ENCODE data around the gene MYO5B.

MYO5B gene

GRCh38 chr18:50022985-50023384 is 172.0 kb downstream of the MYO5B start:
- H3K4me3 ChIP-seq (ENCODE audit: low read depth in 1 of 2, low read length in 2 of 2) = no peak overlapping the region
- TF ChIP-seq EZH2 (IDR thresholded peaks at IDR 0.05; ENCODE audit: borderline replicate concordance, low read depth, low read length, severe bottlenecking) (no peak), CTCF (IDR thresholded peaks at IDR 0.05; ENCODE audit: borderline replicate concordance, extremely low read depth, low read length, poor library complexity, severe bottlenecking) (no peak)
- H3K4me2 ChIP-seq (ENCODE audit: insufficient read depth, low read length) = no peak overlapping the region
- DNase-seq (no peak), ATAC-seq (ENCODE audit: insufficient read depth, low read depth) (no peak)
- H3K9me3 ChIP-seq (ENCODE audit: insufficient read depth, low read length, severe bottlenecking) = no peaks in the 10 kb centered on the region
- no peak overlapping the region for H2AFZ ChIP-seq (ENCODE audit: low read depth, low read length)
- H3K36me3 ChIP-seq (ENCODE audit: insufficient read depth, low read length) = no peaks in the 10 kb centered on the region
- no peak overlapping the region for H3K9ac ChIP-seq (ENCODE audit: low read depth, low read length)
- no peaks in the 10 kb centered on the region for H4K20me1 ChIP-seq (ENCODE audit: insufficient read depth, low read length)
- no peak overlapping the region for H3K27ac ChIP-seq (ENCODE audit: low read length)
- H3K4me1 ChIP-seq (ENCODE audit: insufficient read depth, low read length) = no peaks in the 10 kb centered on the region
- peaks cover 18% of the 10 kb centered on the region for H3K27me3 ChIP-seq (ENCODE audit: insufficient read depth, low read length, poor library complexity)
- no peaks in the 10 kb centered on the region for H3K79me2 ChIP-seq (ENCODE audit: insufficient read depth, low read length)

- no peaks in the 10 kb centered on the region for H3K4me1 ChIP-seq (ENCODE audit: insufficient read depth, low read length)
- H3K9ac ChIP-seq (ENCODE audit: low read depth, low read length) = no peak overlapping the region
- H3K9me3 ChIP-seq (ENCODE audit: insufficient read depth, low read length, severe bottlenecking) = no peaks in the 10 kb centered on the region
- no peaks in the 10 kb centered on the region for H3K79me2 ChIP-seq (ENCODE audit: insufficient read depth, low read length)
- no peak overlapping the region for H3K4me2 ChIP-seq (ENCODE audit: insufficient read depth, low read length)
- peaks cover 24% of the 10 kb centered on the region for H3K27me3 ChIP-seq (ENCODE audit: insufficient read depth, low read length, poor library complexity)
- H3K4me3 ChIP-seq (ENCODE audit: low read depth in 1 of 2, low read length in 2 of 2) = no peak overlapping the region
- TF ChIP-seq EZH2 (IDR thresholded peaks at IDR 0.05; ENCODE audit: borderline replicate concordance, low read depth, low read length, severe bottlenecking) = no peak
- TF ChIP-seq CTCF (IDR thresholded peaks at IDR 0.05; ENCODE audit: borderline replicate concordance, extremely low read depth, low read length, poor library complexity, severe bottlenecking) = no peak
- ATAC-seq (ENCODE audit: insufficient read depth, low read depth) = no peak
- DNase-seq = no peak
- H4K20me1 ChIP-seq (ENCODE audit: insufficient read depth, low read length) = no peaks in the 10 kb centered on the region; the same call in 1 of the 2 replicates
- H3K27ac ChIP-seq (ENCODE audit: low read length) = no peak overlapping the region
- H3K36me3 ChIP-seq (ENCODE audit: insufficient read depth, low read length) = no peaks in the 10 kb centered on the region
- no peak overlapping the region for H2AFZ ChIP-seq (ENCODE audit: low read depth, low read length)
Observed at GRCh38 chr18:50014606-50015005, 180.3 kb downstream of the MYO5B start.

DNA sequence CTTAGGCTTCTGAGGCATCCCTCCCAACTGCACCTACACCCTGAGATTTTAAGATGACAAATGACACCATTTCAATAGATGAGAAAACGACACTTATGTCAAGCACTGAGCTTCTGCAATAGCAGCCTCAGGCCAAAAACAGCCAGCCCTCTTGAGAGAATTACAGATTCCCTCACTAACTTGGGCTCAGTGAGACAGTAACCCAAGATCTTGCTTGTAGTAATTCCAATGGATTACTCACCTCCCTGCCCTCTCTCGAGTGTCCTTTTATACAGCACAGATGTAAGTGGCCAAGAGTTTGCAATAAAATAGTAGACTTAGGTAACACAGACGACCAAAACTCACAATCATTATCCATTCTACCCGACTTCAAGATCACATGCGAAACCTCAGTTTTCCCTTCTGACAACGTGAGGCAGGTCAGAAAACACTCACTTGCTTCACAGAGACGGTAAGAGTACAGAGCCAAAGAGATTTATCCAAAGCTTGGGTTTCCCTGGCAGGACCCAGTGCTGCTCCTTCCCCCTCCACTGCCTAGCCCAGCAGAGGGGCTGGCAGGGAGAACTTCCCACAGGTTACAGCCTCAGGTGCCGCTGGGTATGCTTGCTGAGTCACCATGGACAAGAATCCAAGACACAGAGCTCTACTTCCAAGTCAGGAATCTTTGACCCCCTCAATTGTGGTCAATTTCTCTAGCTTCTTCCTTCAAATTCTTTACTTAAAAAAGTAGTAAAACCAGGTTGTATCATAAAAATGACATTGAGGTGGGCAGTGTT is 181.4 kb downstream of the MYO5B start:
- no peak overlapping the region for H3K27ac ChIP-seq (ENCODE audit: low read length)
- H3K4me1 ChIP-seq (ENCODE audit: insufficient read depth, low read length) = no peaks in the 10 kb centered on the region
- TF ChIP-seq CTCF (IDR thresholded peaks at IDR 0.05; ENCODE audit: borderline replicate concordance, extremely low read depth, low read length, poor library complexity, severe bottlenecking) = no peak
- DNase-seq (no peak), ATAC-seq (ENCODE audit: insufficient read depth, low read depth) (no peak)
- no peaks in the 10 kb centered on the region for H3K36me3 ChIP-seq (ENCODE audit: insufficient read depth, low read length)
- H3K79me2 ChIP-seq (ENCODE audit: insufficient read depth, low read length) = no peaks in the 10 kb centered on the region
- no peak overlapping the region for H3K4me3 ChIP-seq (ENCODE audit: low read depth in 1 of 2, low read length in 2 of 2)
- H3K9me3 ChIP-seq (ENCODE audit: insufficient read depth, low read length, severe bottlenecking) = no peaks in the 10 kb centered on the region
- H3K9ac ChIP-seq (ENCODE audit: low read depth, low read length) = no peak overlapping the region
- H3K27me3 ChIP-seq (ENCODE audit: insufficient read depth, low read length, poor library complexity) = peaks cover 16% of the 10 kb centered on the region
- H3K4me2 ChIP-seq (ENCODE audit: insufficient read depth, low read length) = no peak overlapping the region
- H4K20me1 ChIP-seq (ENCODE audit: insufficient read depth, low read length) = no peaks in the 10 kb centered on the region; the same call in 1 of the 2 replicates
- H2AFZ ChIP-seq (ENCODE audit: low read depth, low read length) = no peak overlapping the region

Data from DND-41 (cell line).